Measurements from ENCODE around the gene PROP1.
"Not testable (repeated sequence)": the region's sequence is repeated elsewhere in the genome, so short reads cannot be mapped to it uniquely, and the experiment has no call there.

PROP1 gene

GRCh38 chr5:177995691-177996595 is at the start of gene PROP1:
Gene PROP1 (minus strand): TSS chr5:177996242. CDS start chr5:177995933, 309 bp downstream.
- TF ChIP-seq, protein P1, sequence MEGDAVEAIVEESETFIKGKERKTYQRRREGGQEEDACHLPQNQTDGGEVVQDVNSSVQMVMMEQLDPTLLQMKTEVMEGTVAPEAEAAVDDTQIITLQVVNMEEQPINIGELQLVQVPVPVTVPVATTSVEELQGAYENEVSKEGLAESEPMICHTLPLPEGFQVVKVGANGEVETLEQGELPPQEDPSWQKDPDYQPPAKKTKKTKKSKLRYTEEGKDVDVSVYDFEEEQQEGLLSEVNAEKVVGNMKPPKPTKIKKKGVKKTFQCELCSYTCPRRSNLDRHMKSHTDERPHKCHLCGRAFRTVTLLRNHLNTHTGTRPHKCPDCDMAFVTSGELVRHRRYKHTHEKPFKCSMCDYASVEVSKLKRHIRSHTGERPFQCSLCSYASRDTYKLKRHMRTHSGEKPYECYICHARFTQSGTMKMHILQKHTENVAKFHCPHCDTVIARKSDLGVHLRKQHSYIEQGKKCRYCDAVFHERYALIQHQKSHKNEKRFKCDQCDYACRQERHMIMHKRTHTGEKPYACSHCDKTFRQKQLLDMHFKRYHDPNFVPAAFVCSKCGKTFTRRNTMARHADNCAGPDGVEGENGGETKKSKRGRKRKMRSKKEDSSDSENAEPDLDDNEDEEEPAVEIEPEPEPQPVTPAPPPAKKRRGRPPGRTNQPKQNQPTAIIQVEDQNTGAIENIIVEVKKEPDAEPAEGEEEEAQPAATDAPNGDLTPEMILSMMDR (IDR thresholded peaks at IDR 0.05; ENCODE audit: insufficient read depth, missing control alignments): no peak
- FAIRE-seq: no peak
- DNase-seq (ENCODE audit: insufficient read length, low spot score): no peak

GRCh38 chr5:178019379-178020030 is 23.5 kb upstream of the PROP1 start:
- not testable (repeated sequence) for DNase-seq (ENCODE audit: insufficient read length, low spot score); FAIRE-seq

GRCh38 chr5:178012758-178013157 is 16.7 kb upstream of the PROP1 start:
- not testable (repeated sequence) for DNase-seq (ENCODE audit: insufficient read length, low spot score); FAIRE-seq

GRCh38 chr5:178011816-178012554 is 15.9 kb upstream of the PROP1 start:
- not testable (repeated sequence) for FAIRE-seq

DNA sequence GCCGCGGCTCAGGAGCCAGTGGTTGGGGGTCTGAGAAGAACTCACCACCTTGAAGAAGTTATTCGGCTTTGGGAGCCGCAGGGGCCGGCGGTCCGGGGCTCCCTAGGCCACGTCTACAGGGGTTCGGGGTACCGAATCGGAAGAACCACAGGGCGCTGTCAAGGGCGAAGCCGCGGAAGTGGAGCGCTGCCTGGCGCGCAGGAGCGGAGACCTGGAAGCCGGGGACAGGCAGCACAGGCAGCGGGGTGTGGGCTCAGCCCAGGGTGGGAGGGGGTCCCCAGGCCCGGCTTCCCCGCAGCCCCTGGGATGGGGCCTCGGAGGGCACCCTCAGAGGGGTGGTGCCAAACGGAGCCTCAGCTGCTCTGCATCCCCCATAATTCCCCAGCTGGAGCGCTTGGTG is 11.2 kb upstream of the PROP1 start:
- not testable (repeated sequence) for DNase-seq (ENCODE audit: insufficient read length, low spot score); FAIRE-seq

More at GRCh38 chr5:178011816-178012554, 15.9 kb upstream of the PROP1 start:
- not testable (repeated sequence) for DNase-seq (ENCODE audit: insufficient read length, low spot score)

- not testable (repeated sequence) for FAIRE-seq; DNase-seq (ENCODE audit: insufficient read length, low spot score)
These were observed 10.6 kb upstream of the PROP1 start for GRCh38 chr5:178006536-178007231.

- DNase-seq (ENCODE audit: insufficient read length, low spot score); FAIRE-seq: not testable (repeated sequence)
These were observed 10.1 kb upstream of the PROP1 start for GRCh38 chr5:178006181-178006535.

GRCh38 chr5:177997846-177998245 is 1.8 kb upstream of the PROP1 start:
- DNase-seq (ENCODE audit: insufficient read length, low spot score): no peak
- no peak for FAIRE-seq
- TF ChIP-seq, protein P1 (IDR thresholded peaks at IDR 0.05; ENCODE audit: insufficient read depth, missing control alignments): no peak

DNA sequence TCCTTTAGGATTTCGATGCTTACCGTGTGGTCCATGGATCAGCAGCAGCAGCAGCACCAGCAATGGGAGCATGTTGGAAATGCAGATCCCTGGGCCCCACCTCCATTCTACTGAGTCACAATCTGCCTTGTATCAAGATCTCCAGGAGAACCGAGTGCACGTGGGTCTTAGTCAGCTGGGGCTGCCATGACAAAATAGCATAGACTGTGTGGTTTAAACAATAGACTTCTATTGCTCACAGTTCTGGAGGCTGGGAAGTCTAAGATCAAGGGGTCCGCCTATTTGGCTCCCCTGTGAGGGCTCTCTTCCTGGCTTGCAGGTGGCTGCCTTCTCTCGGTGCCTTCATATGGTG is 1.3 kb upstream of the PROP1 start:
- FAIRE-seq (no peak), DNase-seq (ENCODE audit: insufficient read length, low spot score) (no peak)
- TF ChIP-seq, protein P1 (IDR thresholded peaks at IDR 0.05; ENCODE audit: insufficient read depth, missing control alignments): no peak
